Ovary (tissue), 3 donors: ENCODE measurements around the gene AMOT.

Source experiments
- EP300 ChIP-seq: sonication (generic); formaldehyde crosslinking; IDR thresholded peaks from one replicate; pipeline ENCODE4 v1.6.1; 2017; ENCODE audit warnings: antibody characterized with exemption
- POLR2A ChIP-seq: fragments of 450-650 bp; IDR thresholded peaks from one replicate; pipeline ENCODE4 v1.6.1; 2017; ENCODE audit warnings: antibody characterized with exemption, mild to moderate bottlenecking, moderate library complexity
- TF ChIP-seq, protein P1 (sequence below), 3 donors: fragments of 450-650 bp in 2 of 3; fragments of 200-600 bp in 1 of 3; IDR thresholded peaks; one replicate each; pipeline versions ENCODE4 v1.5.1 to v1.8.0; 2016 to 2022; ENCODE audit warnings: antibody characterized with exemption in 3 of 3, mild to moderate bottlenecking in 1 of 3
- donor health status: DM: no; HTN: no; CAD: no.

GRCh38 chrX:112889400-112889799, 48.8 kb upstream of the AMOT start:
- TF ChIP-seq, protein P1, sequence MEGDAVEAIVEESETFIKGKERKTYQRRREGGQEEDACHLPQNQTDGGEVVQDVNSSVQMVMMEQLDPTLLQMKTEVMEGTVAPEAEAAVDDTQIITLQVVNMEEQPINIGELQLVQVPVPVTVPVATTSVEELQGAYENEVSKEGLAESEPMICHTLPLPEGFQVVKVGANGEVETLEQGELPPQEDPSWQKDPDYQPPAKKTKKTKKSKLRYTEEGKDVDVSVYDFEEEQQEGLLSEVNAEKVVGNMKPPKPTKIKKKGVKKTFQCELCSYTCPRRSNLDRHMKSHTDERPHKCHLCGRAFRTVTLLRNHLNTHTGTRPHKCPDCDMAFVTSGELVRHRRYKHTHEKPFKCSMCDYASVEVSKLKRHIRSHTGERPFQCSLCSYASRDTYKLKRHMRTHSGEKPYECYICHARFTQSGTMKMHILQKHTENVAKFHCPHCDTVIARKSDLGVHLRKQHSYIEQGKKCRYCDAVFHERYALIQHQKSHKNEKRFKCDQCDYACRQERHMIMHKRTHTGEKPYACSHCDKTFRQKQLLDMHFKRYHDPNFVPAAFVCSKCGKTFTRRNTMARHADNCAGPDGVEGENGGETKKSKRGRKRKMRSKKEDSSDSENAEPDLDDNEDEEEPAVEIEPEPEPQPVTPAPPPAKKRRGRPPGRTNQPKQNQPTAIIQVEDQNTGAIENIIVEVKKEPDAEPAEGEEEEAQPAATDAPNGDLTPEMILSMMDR (IDR thresholded peaks at IDR 0.05), result no peak
- TF ChIP-seq EP300 (no peak), POLR2A (no peak)
